ENCODE results near the gene COBL.

Gene COBL

DNA sequence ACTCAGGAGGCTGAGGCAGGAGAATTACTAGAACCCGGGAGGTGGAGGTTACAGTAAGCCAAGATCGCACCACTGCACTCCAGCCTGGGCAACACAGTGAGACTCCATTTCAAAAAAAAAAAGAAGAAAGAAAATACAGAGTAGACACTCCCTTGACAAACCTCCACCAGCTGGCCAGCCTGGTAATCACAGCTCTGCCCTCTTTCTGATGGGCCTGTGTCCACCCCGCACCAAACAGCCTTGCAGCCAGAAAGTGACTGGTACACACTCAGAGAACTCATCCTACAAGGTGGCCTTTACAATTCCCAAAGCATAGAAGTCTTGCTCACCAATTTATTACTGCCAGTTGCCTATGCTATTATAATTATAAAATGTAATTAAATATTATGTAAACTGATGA, 66.6 kb downstream of the COBL start:
- H3K4me3 ChIP-seq (ENCODE audit: low read depth, low read length): no peak overlapping the region
- TF ChIP-seq, protein P1, sequence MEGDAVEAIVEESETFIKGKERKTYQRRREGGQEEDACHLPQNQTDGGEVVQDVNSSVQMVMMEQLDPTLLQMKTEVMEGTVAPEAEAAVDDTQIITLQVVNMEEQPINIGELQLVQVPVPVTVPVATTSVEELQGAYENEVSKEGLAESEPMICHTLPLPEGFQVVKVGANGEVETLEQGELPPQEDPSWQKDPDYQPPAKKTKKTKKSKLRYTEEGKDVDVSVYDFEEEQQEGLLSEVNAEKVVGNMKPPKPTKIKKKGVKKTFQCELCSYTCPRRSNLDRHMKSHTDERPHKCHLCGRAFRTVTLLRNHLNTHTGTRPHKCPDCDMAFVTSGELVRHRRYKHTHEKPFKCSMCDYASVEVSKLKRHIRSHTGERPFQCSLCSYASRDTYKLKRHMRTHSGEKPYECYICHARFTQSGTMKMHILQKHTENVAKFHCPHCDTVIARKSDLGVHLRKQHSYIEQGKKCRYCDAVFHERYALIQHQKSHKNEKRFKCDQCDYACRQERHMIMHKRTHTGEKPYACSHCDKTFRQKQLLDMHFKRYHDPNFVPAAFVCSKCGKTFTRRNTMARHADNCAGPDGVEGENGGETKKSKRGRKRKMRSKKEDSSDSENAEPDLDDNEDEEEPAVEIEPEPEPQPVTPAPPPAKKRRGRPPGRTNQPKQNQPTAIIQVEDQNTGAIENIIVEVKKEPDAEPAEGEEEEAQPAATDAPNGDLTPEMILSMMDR (IDR thresholded peaks at IDR 0.05; ENCODE audit: borderline replicate concordance, insufficient read depth, low read depth, low read length): no peak

DNA sequence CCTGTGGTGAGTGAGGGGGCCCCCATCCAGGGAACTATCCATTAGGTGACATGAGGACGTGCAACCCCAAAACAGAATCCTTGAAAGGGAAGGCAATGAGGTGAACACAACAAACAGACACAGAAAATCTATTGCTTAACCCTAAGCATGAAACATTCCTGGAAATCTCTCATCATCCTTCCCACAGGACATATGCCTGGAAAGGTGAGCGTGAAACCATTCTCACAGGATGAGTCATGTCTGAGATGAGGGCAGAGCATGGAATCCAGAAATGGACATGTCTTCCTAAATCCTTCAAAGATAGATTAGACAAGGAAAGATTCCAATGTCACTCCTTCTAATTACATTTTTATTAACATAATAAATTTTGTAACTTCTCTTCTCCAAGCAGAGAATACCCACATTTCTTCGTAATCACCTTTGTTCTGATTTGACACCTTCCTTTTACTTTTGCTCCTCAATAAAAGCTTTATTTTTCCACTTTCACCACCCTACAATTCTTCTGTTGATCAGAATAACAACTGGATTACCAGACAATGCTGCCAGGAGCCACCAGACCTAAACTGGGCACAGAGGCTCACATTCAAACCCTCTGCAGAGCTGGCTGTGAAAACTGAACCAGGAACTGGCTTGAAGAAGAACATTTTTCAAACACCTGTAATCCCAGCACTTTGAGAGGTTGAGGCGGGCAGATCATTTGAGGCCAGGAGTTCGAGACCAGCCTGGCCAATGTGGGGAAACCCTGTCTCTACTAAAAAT, 67.2 kb downstream of the COBL start:
- no peak overlapping the region for H3K4me3 ChIP-seq (ENCODE audit: low read depth, low read length)
- TF ChIP-seq, protein P1 (IDR thresholded peaks at IDR 0.05; ENCODE audit: borderline replicate concordance, insufficient read depth, low read depth, low read length): no peak

DNA sequence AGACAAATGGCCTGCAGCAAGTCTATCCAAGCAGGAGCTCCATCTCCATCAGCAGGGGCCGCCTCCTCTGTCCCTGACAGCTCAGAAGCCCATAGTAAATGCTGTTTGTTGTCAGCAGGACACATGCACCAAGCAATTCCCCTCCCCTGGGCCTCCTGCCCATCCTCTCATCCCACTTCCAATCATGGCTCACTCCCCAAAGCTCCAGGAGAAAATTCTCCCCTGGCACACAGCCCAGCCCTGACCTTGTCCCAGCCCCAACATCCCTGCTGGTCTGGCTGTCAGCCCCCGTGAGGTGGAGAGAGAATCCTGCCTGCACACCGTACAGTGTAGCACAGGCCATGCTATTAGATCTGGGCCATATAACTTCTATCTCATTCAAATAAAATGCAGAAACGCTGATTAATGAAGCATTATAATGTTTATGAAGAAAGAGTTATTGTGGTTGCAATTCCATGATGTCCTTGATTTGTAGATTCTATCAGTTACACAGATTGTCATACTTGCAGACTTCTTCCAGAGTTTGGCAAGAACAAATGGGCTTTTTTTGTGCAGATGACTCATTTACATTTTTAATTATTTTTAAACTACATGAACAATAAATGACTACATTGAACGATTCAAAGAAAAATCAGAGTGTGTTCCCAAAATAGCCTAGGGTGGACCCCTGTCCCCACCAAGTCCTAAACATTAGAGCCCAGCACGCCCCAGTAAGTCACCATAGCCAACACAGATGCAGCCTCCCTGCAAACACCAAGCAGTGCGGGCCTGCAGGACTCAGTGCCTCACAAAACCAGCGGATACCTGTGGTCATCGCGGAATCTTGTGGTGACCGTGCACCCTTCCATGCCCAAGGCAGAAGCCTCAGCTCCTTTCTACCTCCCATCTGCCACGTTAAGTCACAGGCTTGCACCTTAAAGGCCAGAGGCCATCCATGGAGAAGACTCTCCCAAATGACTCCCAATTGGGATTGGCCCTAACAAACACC, 70.1 kb downstream of the COBL start:
- no peak overlapping the region for H3K4me3 ChIP-seq (ENCODE audit: low read depth, low read length)
- TF ChIP-seq, protein P1 (IDR thresholded peaks at IDR 0.05; ENCODE audit: borderline replicate concordance, insufficient read depth, low read depth, low read length): no peak

DNA sequence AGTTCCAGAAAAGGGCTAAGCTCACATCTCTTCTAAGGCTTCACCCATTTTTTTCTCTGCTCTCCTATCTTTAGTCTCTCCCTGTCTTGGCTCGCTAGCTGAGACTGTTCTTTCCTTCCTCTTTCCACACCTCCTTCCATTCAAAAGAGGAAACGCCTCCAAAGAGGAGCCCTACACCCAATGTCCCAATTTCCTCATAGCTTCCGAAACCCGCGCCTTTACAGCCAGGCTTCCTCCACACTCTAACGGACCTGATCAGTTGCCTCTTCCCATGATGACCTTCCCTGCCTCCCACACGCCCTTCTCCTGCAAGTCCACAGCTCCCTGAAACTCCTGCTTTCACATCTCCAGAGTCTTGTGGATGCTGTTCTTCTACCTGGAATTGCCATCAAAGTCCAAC, 71.7 kb downstream of the COBL start:
- H3K4me3 ChIP-seq (ENCODE audit: low read depth, low read length): no peak overlapping the region
- TF ChIP-seq, protein P1 (IDR thresholded peaks at IDR 0.05; ENCODE audit: borderline replicate concordance, insufficient read depth, low read depth, low read length): no peak

DNA sequence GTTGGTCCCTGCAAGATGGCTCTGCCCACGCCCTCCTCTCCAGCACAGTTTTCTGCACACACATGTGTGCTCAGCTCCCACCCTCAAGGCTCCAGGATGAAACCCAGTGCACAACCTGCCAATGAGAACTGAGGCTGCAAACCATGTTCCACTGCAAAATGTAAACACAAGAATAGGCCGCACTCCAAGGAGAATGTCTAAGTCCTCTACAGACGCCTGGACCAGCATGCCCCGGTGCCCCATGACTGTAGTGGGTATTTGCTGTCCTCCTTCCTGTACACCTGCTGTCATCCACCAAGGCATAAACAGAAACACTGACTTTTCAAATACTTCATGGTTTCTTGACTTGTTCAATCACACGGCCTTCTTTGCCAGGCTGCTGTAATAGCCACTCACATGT, 72.6 kb downstream of the COBL start:
- TF ChIP-seq, protein P1 (IDR thresholded peaks at IDR 0.05; ENCODE audit: borderline replicate concordance, insufficient read depth, low read depth, low read length): no peak
- no peak overlapping the region for H3K4me3 ChIP-seq (ENCODE audit: low read depth, low read length)

DNA sequence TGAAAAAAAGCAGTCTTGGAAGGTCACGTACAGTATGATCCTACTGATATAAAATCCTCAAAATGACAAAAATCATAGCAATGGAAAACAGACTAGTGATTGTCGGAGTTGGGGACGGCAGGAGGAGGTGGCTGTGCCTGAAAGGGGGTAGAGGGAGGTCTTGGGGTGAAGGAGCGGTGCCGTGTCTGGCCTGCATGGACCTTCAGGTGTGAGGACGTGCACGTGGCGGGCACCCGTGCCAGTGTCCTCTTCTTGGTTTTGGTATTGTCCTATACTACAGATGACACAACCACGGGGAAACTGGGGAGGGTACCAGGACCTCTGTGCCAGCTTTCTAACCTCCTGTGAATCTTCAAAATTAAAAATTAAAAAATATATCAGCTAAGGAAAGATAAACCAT, 73.0 kb downstream of the COBL start:
- no peak overlapping the region for H3K4me3 ChIP-seq (ENCODE audit: low read depth, low read length)
- TF ChIP-seq, protein P1 (IDR thresholded peaks at IDR 0.05; ENCODE audit: borderline replicate concordance, insufficient read depth, low read depth, low read length): no peak
